Brain microvascular endothelial cell (primary cell): Measurements from ENCODE around the gene PPY.

ENCODE experiments used
- DNase-seq: peaks from one replicate; pipeline ENCODE4 v3.0.0-alpha.2; 2020
- H3K27ac ChIP-seq: fragments of 250-450 bp; sonication (Bioruptor Pico); 2 replicates; pipeline ENCODE4 v1.5.1; 2020; ENCODE audit warnings: mild to moderate bottlenecking, moderate library complexity
- H3K27me3 ChIP-seq: fragments of 250-450 bp; sonication (Bioruptor Pico); replicated peaks from 2 replicates; pipeline ENCODE4 v1.5.1; 2020; ENCODE audit warnings: mild to moderate bottlenecking
- H3K36me3 ChIP-seq: fragments of 250-450 bp; sonication (Bioruptor Pico); replicated peaks from 2 replicates; pipeline ENCODE4 v1.5.1; 2020; ENCODE audit warnings: mild to moderate bottlenecking
- H3K4me3 ChIP-seq: 2 replicates; pipeline ENCODE4 v1.5.1; 2011; ENCODE audit warnings: low read depth, mild to moderate bottlenecking, control low read depth, low read length, moderate library complexity
- CTCF ChIP-seq: IDR thresholded peaks from 2 replicates; pipeline ENCODE4 v1.5.1; 2011; ENCODE audit warnings: low read depth, mild to moderate bottlenecking, moderate library complexity, low read length, control low read depth, inconsistent platforms; ENCODE audit errors: missing control alignments
- in situ Hi-C: cut with HindIII; loops from 2 replicates; pipeline ENCODE4 v1.10.0; 2017; ENCODE audit warnings: low sequenced_read_pairs, low pct_ligation_motif_present

The PPY gene

GRCh38 chr17:43913584-43913983, 28.7 kb downstream of the PPY start:
- in situ Hi-C loops, result no loop called here
- no peak for TF ChIP-seq CTCF
- Histone ChIP-seq H3K4me3 (no peak overlapping the region), H3K27ac (no peak overlapping the region), H3K27me3 (peaks cover 10% of the 10 kb centered on the region), H3K36me3 (no peaks in the 10 kb centered on the region)
- no peak for DNase-seq

- peaks cover 13% of the 10 kb centered on the region for H3K27me3 ChIP-seq
- no peak overlapping the region for H3K4me3 ChIP-seq
- no peak for DNase-seq
- in situ Hi-C loops, result no loop called here
- no peak for TF ChIP-seq CTCF
- no peak overlapping the region for H3K27ac ChIP-seq
- no peaks in the 10 kb centered on the region for H3K36me3 ChIP-seq
Measured at GRCh38 chr17:43912635-43913304, 29.5 kb downstream of the PPY start.

- TF ChIP-seq CTCF, result no peak
- no peak overlapping the region for H3K27ac ChIP-seq
- in situ Hi-C loops, result no loop called here
Measured at GRCh38 chr17:43911904-43912303, 30.4 kb downstream of the PPY start.

GRCh38 chr17:43909537-43910231, 32.6 kb downstream of the PPY start:
- H3K4me3 ChIP-seq, result no peak overlapping the region
- no peak for TF ChIP-seq CTCF
- in situ Hi-C loops, result no loop called here
- no peaks in the 10 kb centered on the region for H3K36me3 ChIP-seq
- H3K27ac ChIP-seq, result no peak overlapping the region
- DNase-seq, result no peak
- H3K27me3 ChIP-seq, result peaks cover 24% of the 10 kb centered on the region

More at GRCh38 chr17:43911904-43912303, 30.4 kb downstream of the PPY start:
- Histone ChIP-seq H3K4me3 (no peak overlapping the region), H3K36me3 (no peaks in the 10 kb centered on the region), H3K27me3 (peaks cover 15% of the 10 kb centered on the region)
- DNase-seq, result no peak

GRCh38 chr17:43907998-43908721, 34.1 kb downstream of the PPY start:
- H3K27me3 ChIP-seq, result peaks cover 24% of the 10 kb centered on the region
- no peak overlapping the region for H3K27ac ChIP-seq
- no peak for TF ChIP-seq CTCF
- peak overlapping the region; percentile 20 for H3K4me3 ChIP-seq
- in situ Hi-C loops, result no loop called here
- no peaks in the 10 kb centered on the region for H3K36me3 ChIP-seq
- DNase-seq, result peak; percentile 51
